Activated CD8-positive, alpha-beta memory T cell treated with anti-CD3 and anti-CD28 coated beads for 4 hours (primary cell): ENCODE results near the gene NTN3.
"Not testable (repeated sequence)": the region's sequence is repeated elsewhere in the genome, so short reads cannot be mapped to it uniquely, and the experiment has no call there.

Experiments used
- DNase-seq, 2 donors: peaks; one replicate each; pipeline ENCODE4 v3.0.0-alpha.2; 2020; ENCODE audit warnings: low read depth in 2 of 2

Gene NTN3

DNA sequence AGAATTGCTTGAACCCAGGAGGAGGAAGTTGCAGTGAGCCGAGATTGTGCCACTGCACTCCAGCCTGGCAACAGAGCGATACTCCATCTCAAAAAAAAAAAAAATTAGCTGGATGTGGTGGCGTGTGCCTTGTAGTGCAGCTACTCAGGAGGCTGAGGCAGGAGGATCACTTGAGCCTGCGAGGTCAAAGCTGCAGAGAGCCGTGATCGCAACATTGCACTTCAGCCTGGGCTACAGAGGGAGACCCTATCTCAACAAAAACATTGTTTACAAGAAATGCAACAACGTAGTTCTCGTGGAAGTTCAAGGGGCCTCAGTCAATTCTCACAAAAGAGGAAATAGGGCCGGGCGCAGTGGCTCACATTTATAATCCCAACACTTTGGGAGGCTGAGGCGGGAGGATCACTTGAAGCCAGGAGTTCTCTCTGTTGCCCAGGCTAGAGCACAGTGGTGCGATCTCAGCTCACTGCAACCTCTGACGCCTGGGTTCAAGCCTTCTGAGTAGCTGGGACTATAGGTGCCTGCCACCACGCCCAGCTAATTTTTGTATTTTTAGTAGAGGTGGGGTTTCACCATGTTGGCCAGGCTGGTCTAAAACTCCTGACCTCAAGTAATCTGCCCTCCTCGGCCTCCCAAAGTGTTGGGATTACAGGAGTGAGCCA is 29.8 kb upstream of the NTN3 start:
- DNase-seq = not testable (repeated sequence)

DNA sequence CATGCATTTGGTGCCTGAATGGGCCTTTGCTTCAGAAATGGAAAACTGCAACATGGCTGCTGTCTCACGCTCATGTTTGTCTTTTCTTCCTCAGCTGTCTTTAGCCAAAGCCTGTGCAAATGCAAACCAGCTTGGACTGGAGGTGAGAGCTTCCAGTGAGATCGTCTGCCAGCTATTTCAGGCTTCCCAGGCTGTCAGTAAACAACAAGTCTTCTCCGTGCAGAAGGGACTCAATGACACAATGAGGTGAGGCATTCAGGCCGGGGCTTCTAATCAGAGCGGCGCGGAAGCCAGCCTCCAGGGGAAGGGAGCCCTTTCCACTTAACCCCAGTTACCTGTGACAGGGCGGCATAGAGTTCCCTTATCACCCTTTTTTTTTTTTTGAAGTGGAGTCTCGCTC is 27.5 kb upstream of the NTN3 start:
- DNase-seq = no peak

DNA sequence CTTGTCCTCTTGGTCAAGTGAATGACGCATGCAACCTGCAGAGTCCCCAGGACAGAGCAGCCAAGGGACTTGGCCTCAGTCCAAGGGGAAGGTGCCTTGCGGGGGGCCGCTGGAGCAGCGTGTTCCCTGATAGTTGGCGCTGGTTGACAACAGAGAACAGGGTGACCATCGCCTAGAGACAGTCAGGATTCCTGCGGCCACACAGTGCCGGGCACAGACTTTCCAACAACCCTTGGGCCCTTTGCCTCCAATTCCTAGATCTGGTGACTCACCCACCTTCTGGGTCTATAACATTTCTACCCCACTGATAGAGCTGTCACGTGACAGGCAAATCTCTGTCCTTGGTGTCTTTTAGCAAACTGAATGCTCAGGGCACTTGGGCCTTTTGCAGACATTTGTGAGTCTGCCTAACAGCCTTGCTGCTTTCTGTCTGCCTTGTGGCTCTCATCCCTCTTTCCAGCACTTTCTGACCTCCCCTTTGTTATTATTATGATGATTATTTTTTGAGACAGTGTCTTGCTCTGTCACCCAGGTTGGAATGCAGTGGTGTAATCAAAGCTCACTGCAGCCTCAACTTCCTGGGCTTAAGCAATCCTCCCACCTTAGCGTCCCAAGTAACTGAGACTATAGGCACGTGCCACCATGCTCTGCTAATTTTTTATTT is 23.0 kb upstream of the NTN3 start:
- no peak for DNase-seq

DNA sequence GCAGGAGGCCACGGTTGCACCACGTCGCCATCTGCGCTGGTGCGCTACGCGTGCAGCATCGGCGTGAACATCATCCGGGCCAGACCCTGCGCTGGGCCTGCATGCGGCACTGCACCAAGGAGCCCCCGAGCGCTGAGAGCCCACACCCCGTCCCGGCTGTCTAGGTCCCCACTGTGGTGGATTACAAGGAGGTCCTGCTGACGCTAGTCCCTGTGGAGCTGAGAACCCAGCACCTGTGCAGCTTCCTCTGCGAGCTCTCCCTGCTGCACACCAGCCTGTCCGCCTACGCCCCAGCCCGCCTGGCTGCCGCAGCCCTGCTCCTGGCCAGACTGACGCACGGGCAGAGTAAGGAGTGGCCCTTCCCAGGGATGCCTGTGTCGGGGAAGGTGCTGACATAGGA is 22.0 kb upstream of the NTN3 start:
- no peak for DNase-seq

DNA sequence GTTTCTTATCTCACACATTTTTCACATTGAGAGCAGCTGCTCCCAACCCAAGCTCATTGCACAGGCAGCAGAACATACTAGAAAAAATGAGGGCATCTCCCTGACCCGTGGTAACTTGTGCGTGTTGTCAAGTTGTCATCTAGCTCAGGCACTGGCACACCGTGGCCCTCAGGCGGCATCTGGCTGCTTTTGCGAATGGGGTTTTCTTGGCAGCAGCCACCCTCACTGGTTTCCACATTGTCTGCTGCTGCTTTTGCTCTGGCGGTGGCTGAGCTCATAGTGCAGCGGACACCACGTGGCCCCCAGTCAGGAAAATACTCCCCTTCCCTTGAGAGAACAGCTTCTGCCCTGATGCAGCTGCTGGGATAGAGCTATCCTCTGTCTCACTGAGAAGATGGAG is 20.6 kb upstream of the NTN3 start:
- DNase-seq = no peak

DNA sequence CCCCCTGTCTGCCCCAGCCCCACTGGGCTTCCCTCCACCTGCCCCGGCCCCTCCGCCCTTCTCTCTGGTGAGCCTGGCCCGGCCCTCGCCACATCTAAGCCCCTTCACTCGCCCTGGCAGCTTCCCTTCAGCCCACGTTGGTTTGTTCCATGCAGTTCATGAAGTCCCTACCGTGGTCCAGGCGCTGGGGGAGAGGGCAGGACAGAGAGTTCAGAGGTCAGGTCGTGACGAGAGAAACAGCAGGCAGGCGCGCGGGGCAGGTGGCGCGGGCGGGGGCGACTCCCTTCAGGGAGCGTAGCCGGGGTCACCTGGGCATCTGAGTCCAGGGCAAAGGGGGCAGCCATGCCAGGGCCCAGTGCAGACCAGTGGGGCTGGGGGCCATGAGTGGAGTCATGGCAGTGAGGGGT is 20.1 kb upstream of the NTN3 start:
- no peak for DNase-seq

DNA sequence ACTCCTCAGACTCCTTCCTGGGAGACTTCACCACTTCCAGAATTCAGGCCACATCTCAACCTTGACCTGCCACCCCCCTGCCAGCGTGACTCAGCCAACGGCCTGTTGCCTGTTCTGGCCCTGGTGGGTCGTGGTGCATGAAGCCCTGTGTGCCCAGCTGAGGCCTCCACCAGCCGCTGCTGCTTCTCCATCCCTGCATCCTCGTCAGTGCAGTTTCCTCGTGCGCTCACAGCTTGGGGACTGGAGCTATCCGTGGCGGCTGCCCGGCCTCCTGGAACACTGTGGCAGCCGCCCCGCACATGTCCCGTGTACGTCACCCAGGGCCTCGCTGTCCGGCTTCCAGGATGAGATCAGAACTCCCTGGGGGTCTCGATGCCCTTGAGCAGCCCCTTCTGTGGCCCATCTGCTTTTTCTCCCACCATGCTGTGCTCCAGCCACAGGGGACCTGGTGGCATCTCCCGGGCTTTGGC is 19.2 kb upstream of the NTN3 start:
- DNase-seq = no peak

DNA sequence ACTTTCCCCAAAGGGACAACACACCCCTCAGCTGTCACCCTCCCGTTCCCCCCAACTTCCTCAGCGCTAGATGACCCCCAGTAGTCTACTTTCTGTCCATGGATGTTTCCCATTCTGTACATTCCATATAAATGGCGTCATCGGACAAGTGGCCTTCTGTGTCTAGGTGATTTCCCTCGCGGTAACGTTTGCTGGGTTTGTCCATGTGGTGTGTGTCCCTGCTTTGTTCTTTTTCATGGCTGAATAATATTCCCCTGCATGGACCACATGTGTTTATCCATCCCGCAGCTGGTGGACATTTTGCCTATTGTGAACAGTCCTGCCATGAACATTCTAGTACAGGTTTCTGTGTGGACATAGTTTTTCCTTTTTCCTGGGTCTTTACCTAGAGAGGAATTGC is 18.4 kb upstream of the NTN3 start:
- DNase-seq = no peak

DNA sequence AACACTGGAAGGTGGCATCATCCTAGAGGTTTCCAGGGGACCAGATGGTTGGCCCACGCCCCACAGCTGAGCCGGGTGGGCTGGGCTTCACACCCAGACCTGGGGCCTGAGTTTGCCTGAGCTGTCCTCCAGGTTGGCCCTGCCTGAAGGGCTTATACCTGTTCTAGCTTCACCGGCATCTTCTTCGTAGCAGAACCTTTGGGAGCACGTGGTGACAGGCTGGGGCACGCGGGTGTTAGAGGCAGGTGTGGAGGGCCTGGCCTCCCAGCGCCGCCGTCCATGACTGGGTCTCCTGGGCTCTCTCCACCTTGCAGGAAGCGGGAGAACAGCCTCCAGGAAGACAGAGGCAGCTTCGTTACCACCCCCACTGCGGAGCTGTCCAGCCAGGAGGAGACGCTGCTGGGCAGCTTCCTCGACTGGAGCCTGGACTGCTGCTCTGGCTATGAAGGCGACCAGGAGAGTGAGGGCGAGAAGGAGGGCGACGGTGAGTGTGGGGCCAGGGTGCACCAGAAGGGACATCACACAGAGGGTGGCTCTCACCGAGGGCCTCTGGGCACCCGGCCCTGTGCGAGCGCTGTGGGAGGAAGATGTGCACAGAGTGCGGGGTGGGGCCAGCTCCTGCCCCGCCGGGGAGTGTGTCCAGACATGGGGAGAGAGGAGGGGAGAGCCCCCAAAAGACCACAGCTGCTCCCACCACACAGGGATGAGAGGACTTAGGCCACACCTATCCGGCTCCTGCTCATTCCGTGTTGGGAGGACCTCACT is 15.8 kb upstream of the NTN3 start:
- no peak for DNase-seq

DNA sequence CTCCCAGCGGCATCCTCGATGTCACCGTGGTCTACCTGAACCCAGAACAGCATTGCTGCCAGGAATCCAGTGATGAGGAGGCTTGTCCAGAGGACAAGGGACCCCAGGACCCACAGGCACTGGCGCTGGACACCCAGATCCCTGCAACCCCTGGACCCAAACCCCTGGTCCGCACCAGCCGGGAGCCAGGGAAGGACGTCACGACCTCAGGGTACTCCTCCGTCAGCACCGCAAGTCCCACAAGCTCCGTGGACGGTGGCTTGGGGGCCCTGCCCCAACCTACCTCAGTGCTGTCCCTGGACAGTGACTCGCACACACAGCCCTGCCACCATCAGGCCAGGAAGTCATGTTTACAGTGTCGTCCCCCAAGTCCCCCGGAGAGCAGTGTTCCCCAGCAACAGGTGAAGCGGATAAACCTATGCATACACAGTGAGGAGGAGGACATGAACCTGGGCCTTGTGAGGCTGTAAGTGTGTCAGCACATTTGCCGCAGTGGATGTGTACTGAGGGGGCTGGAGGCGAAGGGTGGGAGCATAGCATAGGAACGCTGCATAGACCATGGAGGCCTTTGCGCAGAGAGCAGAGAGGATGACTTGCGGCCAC is 14.4 kb upstream of the NTN3 start:
- DNase-seq = no peak

DNA sequence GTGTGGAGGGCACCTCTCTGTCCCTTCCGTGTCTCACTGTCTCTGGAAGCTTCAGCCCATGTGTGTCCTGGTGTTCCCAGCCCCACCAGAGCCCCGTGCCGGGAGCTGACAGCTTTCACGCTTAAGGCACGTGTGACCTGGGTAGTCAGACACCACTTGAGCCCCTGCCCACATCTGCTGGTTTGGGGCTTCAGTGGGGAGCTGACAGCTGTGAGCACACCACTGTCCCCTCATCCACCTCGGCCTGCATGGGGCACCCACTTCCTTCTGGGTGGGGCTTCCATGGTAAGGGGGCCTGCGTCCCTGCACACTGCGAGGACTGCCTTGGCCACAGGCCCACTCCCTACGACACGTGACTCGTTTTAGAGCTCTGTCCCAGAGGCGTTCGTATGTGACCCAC is 13.8 kb upstream of the NTN3 start:
- no peak for DNase-seq

DNA sequence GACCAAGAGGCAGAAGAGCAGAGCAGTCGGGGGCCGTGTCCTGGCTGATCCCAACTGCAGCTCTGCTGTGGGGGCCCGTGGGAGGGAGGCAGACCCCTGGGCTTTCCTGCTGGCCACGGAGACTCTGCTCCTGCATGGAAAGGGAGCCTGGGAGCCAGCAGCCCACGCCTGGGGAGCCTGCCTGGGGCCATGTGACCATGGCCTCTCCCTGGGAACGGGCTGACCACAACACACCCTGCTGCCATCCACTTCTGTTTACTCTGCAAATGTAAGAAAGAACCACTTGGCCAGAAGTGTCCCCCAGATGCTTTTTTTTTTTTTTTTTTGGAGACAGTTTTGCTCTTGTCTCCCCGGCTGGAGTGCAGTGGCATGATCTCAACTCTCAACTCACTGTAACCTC is 13.2 kb upstream of the NTN3 start:
- no peak for DNase-seq

DNA sequence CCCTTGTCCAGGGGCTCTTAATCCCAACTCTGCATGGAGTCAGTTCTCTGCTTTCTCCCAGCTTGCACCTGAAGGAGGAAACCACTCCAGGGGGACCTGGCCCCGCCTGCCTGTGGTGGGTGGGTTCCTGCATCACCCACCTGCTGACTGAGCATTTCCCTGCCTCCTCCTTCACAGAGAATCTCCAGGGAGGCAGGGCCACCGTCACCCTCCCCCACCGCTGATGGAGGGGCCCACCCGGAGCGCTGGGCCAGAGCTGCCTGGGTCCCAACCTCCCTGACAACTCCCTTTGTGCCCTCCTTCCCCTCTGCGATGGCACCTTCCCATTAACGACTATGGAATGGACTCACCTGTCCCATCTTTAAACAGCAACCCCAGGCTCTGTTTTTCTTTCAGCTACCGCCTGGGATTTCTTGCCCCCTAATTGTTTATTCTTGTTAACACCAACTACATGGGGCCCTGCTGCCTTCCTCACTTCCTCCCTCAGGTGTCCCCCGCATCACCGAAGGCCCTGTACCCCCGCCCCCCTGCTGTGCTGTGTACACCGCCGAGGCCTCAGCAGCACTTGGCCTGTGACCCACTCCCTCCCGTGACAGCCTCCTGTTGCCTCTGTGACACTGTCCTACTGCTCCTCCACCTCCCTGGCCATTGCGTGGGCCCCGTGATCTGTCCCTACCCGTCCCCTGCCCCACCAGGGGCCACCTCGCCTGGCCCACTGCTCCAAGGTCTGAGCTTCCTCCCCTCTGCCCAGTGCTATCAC is 12.0 kb upstream of the NTN3 start:
- DNase-seq = no peak

DNA sequence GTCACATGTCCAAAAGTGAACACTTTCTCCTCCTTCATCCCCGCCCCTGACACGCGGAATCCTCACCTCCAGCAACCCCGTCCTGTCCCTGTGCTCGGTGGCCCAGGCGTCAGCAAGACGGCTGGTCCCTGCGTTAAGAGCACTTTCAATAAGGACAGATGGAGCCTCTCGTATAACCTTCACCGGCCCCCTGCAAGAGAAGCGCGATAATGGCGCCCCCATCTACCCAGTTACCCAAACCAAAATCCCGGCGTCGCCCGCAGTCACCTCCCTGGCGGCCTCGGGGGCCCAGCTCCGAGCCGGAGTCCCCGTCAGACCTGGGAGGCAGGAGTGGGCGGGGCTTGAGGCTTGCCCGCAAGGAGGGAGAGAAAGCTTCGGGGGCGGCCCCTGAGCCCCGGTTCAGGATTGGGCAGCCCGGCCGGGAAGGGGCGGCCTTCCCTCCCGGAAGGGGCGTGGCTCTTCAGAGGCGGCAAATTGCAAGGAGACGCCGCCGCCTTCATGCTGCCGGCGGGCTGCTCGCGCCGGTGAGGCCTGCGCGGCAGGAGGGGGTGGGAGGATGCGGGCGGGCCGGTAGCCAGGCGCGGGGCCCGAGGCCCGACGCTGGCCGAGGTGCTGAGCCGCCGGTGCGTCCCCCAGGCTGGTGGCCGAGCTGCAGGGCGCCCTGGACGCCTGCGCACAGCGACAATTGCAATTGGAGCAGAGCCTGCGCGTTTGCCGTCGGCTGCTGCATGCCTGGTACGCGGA is 11.3 kb upstream of the NTN3 start, which contains the start of gene TEDC2:
Gene TEDC2, plus strand, starts transcription at position 463 of the 744 bp plus-strand sequence. Its CDS starts 36 bp downstream, at position 499.
- DNase-seq = peak; percentile 93 to 94

DNA sequence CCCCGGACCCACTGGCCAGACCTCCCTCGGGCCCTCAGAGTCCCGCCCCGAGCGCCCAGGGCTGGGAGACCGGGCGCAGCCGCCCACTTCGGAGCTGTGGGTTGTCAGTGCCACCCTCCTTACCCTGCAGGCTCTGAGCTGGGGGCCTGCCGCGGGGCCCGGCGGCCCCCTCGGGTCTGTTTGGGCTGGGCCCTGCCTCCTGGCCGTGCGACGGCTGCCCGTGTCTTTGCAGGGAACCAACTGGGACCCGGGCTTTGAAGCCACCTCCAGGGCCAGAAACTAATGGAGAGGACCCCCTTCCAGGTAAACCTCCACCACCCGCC is 10.7 kb upstream of the NTN3 start:
- no peak for DNase-seq

DNA sequence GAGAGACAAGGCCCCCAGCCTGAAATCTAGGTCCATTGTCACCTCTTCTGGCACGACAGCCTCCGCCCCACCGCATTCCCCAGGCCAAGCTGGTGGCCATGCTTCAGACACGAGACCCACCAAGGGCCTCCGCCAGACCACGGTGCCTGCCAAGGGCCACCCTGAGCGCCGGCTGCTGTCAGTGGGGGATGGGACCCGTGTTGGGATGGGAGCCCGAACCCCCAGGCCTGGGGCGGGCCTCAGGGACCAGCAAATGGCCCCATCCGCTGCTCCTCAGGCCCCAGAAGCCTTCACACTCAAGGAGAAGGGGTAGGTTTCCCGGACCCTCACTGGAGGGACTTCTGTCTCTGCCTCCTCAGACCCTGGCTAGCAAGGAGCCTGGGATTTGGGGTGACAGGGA is 10.2 kb upstream of the NTN3 start:
- DNase-seq = no peak

DNA sequence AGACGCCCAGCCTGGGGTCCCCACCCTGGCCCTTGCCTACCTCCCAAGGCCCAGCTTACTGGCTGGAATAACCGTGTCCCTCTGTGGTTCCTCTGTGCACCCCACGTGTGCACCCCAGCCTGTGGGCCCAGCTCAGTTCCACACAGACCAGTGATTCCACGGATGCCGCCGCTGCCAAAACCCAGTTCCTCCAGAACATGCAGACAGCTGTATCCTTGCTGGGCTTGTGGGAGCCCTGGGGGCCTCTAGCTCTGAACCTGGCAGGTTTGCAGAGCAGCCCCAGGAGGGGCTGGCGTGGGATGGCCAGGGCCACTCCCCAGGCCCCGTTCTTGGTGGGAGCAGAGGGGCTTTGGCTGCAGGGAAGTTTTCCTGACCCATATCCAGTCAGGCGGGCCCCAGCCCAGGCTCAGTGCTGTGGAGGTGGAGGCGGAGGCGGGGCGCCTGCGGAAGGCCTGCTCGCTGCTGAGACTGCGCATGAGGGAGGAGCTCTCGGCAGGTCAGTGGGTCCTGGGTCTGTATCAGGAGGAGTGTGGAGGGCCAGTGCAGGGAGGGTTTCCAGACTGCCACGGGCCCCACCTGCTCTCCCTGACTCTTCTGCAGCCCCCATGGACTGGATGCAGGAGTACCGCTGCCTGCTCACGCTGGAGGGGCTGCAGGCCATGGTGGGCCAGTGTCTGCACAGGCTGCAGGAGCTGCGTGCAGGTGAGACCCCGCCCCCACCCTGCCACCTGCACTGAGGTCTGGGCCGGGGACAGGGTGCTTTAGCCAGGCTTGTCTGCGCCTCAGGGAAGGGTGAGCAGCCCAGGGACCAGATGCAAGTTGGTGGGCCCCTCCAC is 8.8 kb upstream of the NTN3 start:
- no peak for DNase-seq

DNA sequence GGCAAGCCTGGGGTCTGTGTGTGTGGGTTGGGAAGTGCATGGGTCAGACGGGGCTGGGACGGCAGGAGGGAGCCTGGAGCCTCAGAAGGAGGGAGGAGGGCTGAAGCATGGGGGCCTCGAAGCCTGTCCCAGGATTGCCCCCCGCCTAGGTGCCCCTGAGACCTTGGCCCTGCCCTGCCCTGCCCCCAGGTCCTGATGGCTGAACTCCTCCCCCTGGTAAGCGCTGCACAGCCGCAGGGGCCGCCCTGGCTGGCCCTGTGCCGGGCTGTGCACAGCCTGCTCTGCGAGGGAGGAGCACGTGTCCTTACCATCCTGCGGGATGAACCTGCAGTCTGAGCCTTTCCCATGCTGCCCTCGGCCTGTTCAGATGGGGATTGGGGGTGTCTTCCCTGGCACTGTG is 6.8 kb upstream of the NTN3 start:
- no peak for DNase-seq

DNA sequence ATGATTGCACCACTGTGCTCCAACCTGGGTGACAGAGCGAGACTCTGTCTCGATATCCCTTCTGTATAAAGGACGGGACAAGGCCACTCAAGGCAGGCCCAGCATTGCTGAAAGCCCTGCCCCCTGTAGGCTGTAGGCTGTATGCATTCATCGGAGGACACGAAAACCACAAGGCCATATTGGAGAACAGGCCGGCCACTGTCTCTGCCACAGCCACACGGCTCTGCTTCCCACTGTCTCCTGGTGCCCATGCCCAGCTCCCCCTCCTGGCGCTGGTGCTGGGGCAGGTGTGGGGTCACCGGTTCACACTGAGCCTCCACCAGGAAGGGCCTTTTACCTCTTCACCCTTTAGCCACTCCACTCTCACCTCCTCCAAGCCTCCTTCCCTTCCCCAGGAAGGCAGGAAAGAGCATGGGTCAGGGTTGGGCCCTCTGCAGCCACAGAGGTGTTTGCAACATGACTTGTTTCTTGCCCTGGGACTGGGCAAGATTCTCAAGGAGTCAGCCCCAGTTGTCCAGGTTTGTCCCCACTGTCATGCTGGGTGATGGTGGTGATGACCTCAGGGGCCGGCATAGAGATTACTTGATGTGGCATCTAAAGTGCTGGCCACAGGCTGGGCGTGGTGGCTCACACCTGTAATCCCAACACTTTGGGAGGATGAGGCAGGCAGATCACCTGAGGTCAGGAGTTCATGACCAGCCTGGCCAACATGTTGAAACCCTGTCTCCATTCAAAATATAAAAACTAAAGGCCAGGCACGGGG is 5.3 kb upstream of the NTN3 start:
- no peak for DNase-seq
